Panc1 (cell line): Measurements from ENCODE around the gene FCHSD2.

Experiments used
- TCF7L2 ChIP-seq: IDR thresholded peaks from 2 replicates; pipeline ENCODE4 v1.6.1; 2011; ENCODE audit warnings: mild to moderate bottlenecking, low read depth, low read length, inconsistent platforms
- TF ChIP-seq, protein P1 (sequence below): fragments of 450-650 bp; IDR thresholded peaks from 2 replicates; pipeline ENCODE4 v1.5.1; 2017; ENCODE audit warnings: mild to moderate bottlenecking

DNA sequence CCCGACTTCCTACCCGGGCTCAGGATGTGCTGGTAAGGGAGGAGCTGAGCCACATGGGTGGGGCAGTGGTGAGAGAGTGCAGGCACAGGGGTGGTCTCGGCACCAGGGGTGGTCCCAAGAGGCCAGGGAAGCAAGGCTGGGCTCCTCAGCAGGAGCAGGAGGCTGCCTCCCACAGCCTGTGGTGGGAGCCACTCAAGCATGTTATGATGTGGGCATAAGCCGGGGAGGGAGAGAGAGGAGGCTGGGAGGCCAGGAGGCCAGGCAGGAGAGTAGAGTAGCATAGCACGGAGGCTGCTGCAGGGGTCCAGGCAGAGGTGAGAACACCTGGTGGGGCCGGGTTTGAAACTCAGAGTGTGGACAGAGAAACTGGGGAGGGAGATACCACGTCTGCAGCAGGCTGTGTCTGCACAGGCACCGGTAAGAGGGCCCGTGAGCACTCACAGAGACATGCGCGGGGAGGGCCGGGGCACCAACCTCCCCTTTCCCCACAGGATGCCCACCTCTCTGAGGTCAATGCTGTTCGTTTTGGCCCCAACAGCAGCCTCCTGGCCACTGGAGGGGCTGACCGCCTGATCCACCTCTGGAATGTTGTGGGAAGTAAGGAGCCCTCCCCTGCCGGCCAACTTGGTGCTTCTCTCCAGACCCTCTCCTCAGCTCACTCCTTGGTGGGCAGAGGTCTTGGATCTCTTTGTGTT is 317.2 kb downstream of the FCHSD2 start:
- TF ChIP-seq, protein P1, sequence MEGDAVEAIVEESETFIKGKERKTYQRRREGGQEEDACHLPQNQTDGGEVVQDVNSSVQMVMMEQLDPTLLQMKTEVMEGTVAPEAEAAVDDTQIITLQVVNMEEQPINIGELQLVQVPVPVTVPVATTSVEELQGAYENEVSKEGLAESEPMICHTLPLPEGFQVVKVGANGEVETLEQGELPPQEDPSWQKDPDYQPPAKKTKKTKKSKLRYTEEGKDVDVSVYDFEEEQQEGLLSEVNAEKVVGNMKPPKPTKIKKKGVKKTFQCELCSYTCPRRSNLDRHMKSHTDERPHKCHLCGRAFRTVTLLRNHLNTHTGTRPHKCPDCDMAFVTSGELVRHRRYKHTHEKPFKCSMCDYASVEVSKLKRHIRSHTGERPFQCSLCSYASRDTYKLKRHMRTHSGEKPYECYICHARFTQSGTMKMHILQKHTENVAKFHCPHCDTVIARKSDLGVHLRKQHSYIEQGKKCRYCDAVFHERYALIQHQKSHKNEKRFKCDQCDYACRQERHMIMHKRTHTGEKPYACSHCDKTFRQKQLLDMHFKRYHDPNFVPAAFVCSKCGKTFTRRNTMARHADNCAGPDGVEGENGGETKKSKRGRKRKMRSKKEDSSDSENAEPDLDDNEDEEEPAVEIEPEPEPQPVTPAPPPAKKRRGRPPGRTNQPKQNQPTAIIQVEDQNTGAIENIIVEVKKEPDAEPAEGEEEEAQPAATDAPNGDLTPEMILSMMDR = no peak
- no peak for TF ChIP-seq TCF7L2
